GM21717 (cell line): ENCODE measurements around the gene RNF14.
"Not testable (repeated sequence)": the region's sequence is repeated elsewhere in the genome, so short reads cannot be mapped to it uniquely, and the experiment has no call there.

ENCODE experiments used
- ATAC-seq: cut with Tn5 transposase; IDR thresholded peaks from one replicate; pipeline ENCODE4 v1.9.1; 2021; ENCODE audit warnings: mild to moderate bottlenecking, moderate library complexity; ENCODE audit not compliant: unreplicated experiment

Gene RNF14

GRCh38 chr5:142012792-142013388, 44.0 kb downstream of the RNF14 start, which contains the start of gene GNPDA1:
GNPDA1 (minus strand) TSS chr5:142013027; CDS start chr5:142012035, 992 bp downstream.
- ATAC-seq, result peak; percentile 48

- no peak for ATAC-seq
These were observed 45.0 kb downstream of the RNF14 start for GRCh38 chr5:142013734-142014521.

GRCh38 chr5:142014911-142015584, 46.1 kb downstream of the RNF14 start:
- no peak for ATAC-seq

GRCh38 chr5:142015781-142016533, 47.1 kb downstream of the RNF14 start:
- ATAC-seq, result peak; percentile 37

- ATAC-seq, result peak; percentile 40
These were observed 47.7 kb downstream of the RNF14 start for GRCh38 chr5:142016556-142016955.

- peak; percentile 22 for ATAC-seq
These were observed 49.0 kb downstream of the RNF14 start for GRCh38 chr5:142017832-142018427.

- ATAC-seq, result no peak
These were observed 51.3 kb downstream of the RNF14 start for GRCh38 chr5:142020122-142020659.

- ATAC-seq, result no peak
These were observed 54.9 kb downstream of the RNF14 start for GRCh38 chr5:142023836-142024235.

GRCh38 chr5:142024771-142025304, 55.9 kb downstream of the RNF14 start:
- ATAC-seq, result peak; percentile 100

GRCh38 chr5:142025637-142026036, 56.7 kb downstream of the RNF14 start:
- ATAC-seq, result no peak

- ATAC-seq, result no peak
These were observed 63.2 kb downstream of the RNF14 start for GRCh38 chr5:142032150-142032549.

- ATAC-seq, result no peak
These were observed 64.1 kb downstream of the RNF14 start for GRCh38 chr5:142032747-142033631.

GRCh38 chr5:142033632-142034567, 65.0 kb downstream of the RNF14 start:
- not testable (repeated sequence) for ATAC-seq

GRCh38 chr5:142034994-142035393, 66.1 kb downstream of the RNF14 start:
- no peak for ATAC-seq

GRCh38 chr5:142036918-142037317, 68.0 kb downstream of the RNF14 start:
- no peak for ATAC-seq

GRCh38 chr5:142037599-142037998, 68.7 kb downstream of the RNF14 start:
- ATAC-seq, result not testable (repeated sequence)

GRCh38 chr5:142038735-142039134, 69.8 kb downstream of the RNF14 start:
- ATAC-seq, result no peak
